Hippocampal formation (tissue), 2 donors: ENCODE measurements around the gene GRAP2.
"Not testable (repeated sequence)": the region's sequence is repeated elsewhere in the genome, so short reads cannot be mapped to it uniquely, and the experiment has no call there.

Source experiments
- DNase-seq, 2 donors: peaks; one replicate each; lab custom pipeline; 2025; lab: John Stamatoyannopoulos, UW

Gene GRAP2

DNA sequence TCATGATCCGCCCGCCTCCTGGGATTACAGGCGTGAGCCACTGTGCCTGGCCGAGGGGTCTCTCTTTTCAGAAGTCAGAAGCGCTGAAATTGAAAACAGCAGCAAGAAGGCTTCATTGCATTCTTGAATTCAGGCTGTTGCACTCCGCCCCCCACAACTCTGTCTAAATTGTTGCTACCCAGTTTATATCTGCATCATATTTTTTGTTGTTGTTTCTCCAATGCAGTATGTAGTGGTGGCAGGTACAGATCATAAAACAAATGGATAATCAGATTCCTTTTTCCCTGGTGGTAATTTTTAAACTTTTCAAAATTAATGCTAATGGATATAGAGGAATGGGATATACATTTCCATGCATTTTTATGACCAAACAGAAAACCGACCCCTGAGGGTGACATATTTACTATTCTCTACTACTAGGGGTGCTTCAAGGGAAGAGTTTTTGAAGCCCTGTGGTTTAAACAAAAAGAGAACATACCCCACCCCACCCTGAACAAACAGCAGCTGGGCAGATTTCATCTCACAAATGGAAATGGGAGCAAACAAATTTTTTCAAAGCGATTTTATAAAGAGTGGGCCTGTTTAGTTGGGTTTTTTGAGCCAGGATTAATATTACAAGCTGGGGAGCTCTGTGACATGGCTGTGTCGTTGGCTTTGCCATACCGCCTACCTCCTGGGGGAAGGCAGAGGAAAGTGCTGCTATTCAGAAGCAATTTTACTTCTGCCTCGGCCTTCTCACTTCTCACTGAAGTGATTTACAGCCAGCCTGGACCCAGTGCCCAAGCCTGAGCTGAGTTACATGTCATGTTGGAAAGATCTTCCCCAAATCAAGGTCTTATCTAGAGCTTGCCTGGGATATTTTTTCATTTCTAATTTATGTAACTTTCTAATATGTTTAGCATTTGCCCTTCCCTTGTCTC lies 43.3 kb downstream of the GRAP2 start:
- DNase-seq: no peak

DNA sequence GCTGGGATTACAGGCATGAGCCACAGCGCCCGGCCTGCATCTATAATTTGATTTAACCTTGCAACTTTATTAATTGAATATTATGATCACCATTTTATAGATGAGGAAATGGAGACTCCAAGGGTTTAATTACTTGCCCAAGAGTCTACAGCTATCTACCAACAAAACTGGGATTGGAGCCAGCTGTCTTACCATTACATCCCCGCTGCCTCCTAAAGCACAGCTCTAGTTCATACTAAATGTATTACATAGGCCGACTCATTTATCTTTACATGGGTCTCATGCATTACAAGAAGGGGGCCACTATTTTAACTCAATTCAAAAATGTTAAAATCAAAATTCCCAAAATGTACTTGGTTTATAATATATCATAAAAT lies 45.2 kb downstream of the GRAP2 start:
- no peak for DNase-seq

DNA sequence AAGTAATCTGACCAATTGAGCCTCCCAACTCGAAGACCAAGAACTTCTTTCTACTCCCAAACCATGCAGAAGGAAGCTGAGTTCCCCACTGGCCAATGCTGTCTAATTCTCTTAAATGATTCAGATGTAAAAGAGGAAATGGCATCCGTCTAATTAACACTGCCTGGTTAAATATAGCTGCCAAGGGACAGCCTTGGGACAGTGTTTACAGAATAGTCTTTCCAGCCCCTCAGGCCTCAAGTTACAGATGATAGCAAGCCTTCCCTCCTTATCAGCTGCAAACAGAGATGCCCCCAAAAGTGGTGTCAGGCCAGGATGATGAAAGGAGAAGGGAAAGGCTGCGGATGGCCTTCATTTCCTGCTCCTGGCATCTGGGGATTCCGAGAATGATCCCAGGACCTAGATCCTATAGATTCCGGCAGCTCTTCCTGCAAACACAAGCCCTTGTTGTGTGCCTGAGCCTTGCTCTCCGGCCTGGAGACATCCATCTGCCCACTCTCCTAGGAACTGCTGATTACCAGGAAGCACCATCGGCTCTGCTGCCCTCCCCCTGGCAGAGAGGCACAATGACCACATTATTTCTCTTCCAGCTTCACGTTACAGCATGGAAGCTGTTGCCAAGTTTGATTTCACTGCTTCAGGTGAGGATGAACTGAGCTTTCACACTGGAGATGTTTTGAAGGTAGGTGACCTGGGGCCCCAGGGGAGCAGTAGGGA lies 45.8 kb downstream of the GRAP2 start:
- no peak for DNase-seq

DNA sequence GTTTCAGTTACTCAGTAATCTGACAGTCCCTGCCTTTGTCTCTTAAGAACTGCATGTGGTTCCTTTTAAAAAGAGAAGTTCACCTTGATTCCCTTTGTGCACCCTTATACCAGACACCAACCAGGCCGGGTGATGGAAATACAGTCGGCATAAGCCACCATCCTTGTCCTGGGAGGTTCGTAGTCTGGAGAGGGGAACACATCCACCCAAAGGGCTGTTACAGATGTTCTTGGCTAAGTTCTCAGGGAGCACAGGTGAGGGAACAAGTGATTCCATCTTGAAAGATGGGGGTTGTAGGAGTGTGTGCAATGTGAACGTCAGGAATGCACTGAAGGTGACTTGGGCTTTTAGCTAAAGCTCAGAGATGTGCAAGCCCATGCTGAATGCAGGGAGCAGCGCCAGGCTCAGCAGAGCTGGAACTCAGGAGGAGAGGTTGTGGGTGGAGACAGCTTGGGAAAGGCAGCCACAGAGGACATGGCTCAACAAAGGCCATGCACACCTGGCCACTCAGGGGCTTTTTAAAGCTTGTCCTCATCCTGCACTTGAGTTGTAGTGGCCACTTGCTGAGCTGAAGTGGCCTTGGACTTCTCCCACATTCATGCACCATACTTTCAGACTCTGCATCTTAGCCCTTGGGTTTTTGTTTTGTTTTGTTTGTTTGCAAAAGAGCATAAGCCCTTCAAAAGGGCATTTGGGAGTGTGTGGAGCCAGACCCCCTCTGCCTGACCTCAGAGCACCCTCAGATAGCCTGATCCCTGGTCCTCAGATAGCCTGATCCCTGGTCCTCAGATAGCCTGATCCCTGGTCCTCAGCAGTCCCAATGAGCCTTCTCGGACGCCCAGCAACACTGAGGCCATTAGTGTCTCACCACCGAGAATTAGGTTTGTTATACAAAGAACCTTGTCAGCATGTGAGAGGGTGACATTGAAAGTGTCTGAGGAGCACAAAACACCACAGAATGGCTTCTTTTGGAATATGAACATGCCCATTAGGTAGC lies 46.6 kb downstream of the GRAP2 start:
- DNase-seq: no peak

DNA sequence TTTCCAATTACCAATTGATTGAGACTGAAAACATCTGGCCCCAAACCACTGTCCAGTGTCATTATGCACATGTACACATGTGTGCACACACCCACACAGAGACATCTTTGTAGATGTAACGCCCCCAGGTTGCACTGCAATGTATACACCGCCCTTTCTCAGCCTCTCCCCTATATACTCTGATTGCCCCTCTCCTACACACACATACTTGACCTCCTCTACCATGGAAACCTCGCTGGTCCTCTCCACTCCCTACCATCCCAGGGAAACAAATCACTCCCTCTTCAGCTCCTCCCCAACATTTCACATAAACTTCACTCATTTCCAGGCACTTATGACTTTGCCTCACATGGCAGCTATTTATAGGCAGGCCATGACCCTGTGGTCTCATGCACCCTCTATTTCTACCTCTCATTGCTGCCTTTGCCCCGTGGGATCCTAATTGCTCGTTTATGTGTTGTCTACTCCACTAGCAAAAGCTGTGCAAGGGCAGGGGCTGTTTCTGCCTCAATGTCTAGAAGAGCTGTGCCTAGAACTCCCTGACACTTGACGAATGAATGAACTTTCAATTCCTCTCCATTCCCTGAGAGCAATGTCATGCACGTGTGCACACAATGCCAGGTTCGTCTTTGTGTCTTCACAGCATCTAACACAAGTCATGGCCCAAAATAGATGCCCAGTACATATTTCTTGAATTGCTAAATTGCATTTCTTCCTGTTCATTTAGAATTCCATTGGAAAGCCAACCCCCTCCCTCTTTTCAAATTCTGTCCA lies 49.3 kb downstream of the GRAP2 start:
- DNase-seq: no peak

DNA sequence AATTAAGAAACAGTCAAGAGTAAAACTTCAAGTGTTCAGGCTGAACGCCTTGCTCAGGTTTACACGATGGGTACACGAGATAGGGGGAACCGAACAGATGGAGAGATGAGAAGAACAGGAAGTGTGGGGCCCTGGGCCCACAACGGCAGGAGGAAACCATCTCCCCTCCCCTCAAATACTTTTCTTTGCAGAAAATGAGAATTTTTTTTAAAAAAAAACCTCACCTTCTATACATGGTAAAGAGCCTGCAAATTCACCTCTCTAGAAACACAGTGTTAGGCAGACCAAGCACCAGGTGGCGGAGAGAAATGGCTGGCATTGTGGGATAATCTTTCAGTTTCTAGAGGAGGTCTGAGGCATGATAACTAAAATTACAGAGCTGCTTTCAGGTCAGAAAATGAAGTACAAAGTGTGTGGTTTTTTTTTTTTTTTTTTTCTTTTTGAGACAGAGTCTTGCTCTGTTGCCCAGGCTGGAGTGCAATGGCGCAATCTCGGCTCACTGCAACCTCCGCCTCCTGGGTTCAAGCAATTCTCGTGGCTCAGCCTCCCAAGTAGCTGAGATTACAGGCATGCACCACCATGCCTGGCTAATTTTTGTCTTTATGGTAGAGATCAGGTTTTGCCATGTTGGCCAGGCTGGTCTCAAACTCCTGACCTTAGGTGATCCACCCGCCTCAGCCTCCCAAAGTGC lies 50.9 kb downstream of the GRAP2 start:
- not testable (repeated sequence) for DNase-seq

DNA sequence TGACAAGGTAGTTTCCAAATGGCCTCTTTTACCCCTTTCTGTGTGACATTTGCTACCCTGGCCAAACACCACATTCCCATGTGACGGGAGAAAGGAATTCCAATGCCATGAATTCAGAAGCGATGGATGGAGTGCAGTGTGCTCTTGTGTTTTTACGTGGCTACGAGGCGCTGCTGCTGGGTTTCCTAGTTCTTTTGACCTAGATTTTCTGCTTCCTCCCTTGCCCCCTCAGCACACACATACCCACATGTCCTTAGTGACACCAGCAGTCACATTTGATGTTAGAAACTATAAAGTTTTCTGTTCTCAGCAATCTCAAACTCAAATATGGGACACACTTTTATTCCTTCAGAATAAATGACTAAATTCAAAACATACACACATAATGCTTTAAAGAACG lies 51.5 kb downstream of the GRAP2 start:
- DNase-seq: no peak

DNA sequence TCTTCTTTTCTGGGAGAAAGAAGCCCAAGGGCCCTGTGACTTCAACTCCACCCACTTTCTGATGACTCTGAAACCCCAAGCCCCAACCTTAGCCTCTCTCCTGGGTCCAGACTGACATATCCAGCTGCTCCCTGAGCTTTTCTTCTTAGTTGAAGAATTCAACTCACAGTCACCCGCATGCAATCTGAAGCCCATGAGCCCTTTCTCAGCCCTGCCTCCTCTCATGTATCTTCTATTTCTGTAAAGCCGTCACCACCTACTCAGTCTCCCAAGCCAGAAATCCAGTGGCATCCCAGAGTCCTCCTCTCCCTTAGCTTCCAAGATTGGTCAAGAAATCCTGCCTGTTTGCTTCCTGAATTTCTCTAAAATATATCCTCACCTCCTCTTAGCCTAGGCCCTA lies 52.2 kb downstream of the GRAP2 start:
- no peak for DNase-seq

DNA sequence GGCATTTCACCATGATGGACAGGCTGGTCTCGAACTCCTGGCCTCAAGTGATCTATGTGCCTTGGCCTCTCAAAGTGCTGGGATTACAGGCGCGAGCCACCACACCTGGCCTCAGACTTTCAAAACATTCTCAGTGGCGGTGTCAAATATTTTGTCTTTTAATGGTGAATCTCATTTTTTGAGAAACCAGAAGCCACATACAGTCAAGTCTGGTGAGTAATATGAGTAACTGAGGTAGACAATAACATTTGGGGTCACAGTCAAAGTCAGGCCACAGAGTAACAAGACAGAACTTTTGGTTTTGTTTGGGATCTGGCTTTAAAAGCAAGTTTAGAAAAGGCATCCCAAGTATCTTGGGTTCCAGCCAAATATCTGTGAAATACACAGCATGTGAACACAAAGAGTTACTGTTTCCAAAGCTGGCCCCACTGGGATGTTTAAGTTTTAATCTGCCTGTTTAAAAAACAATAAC lies 53.7 kb downstream of the GRAP2 start:
- DNase-seq: no peak

DNA sequence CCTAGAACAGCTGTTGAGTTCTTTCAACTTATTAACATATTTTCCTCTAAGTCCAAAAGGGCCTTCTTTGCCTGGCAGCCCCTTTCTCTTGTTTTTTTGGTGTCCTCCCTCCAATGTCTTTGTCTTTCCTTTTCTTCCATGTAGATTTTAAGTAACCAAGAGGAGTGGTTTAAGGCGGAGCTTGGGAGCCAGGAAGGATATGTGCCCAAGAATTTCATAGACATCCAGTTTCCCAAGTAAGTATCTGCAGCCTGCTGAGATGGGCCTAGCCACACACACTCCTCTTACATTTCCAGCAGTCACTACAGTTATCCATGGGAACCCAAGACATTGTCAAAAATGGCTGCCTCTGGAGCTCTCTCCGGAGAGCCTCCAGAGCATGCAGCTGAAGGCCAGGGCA lies 54.8 kb downstream of the GRAP2 start:
- no peak for DNase-seq

DNA sequence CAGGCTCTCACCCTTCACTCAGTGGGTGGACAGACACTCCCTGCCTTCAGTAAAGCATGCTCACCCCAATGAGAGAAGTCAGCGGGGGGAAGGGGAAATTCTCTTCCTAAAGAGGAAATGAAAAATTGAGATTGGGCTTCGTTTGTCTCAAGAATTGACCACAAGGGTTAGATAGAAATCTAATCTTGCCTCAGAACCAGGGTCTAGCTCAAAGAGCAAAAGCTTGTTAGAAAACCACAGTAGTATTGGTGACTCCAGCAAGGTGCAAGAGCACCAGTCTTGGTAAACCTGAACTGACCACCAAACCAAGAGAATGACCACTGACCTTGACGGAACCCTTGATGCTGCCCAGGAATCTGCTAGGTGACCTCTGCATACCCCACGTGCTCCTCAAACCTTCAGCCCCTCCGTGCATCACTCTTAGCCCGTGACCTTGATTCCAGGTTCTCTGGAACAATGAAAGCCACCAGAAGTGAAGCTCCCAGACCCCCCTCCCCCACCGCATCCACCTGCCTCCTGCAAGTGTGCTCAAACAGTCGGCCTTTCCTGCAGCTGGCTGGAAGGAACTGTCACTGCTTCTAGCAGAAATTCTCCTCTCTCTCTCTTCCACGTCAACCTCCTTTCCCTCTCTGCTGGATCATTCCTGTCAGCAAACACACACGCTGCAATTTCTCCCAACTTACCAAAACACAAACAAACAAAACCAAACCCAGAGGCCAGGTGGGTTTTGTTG lies 56.2 kb downstream of the GRAP2 start:
- no peak for DNase-seq

DNA sequence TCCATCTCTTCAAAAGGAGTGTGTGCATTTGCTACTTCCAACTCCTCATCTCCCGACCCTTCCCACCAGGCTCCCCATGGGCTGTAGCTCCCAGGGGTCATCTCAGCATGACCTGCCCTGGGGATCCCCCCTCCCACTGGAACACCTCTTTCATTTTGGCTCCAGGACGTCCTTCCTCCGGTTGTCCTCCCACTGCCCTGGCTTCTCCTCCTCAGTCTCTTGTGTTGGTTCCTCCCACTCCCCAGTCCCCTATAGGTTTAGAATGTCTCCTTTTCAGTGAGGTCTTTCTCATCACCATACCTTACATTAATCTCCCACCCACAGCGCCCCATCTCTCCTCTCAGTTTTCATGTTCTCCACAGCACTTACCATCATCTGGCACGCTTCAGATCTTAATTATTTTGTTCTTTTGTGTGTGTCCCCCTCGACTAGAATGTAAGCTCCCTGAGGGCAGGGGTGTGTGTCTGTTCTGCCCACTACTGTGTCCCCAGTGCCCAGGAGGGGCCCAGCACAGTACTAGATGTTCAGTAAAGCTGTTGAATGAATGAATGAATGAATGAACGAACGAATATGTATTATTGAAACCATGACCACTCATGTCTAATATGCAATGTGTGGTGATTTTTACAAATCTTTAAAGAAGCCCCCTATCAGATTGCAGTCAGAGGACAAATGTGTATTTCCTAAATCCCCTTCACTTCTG lies 57.3 kb downstream of the GRAP2 start:
- DNase-seq: no peak

DNA sequence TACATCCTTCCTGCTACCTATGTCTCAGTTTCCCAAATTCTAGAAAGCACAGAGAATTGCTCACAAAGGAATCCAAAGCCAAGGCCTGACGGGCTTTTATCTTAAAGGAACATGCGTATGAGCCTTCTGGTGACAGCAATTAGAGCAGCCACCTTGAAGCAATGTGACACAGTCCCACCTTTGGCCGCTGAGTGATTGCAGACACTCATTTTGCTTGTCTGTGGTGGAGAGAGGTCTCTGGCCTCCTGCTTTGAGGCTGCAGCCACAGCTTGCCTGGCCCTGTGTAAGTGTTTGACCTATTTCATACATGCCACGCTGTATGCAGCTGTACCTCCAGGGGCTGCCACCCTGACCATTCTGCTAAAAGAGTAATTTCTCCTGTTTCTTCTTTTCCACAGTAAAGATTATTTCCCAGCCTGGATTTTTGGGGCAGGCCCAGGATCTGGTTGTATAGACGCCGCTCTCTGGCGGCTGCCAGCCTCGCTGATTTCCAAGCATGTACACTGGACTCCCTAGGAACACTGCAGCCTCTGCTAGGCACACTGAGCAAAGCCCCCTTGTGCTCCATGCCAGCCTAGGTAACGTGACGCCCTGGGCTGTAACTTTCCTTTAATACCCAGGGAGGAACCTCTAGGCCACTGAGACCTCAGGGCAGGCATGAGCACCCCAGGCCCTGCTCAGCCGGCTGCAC lies 58.2 kb downstream of the GRAP2 start:
- no peak for DNase-seq

DNA sequence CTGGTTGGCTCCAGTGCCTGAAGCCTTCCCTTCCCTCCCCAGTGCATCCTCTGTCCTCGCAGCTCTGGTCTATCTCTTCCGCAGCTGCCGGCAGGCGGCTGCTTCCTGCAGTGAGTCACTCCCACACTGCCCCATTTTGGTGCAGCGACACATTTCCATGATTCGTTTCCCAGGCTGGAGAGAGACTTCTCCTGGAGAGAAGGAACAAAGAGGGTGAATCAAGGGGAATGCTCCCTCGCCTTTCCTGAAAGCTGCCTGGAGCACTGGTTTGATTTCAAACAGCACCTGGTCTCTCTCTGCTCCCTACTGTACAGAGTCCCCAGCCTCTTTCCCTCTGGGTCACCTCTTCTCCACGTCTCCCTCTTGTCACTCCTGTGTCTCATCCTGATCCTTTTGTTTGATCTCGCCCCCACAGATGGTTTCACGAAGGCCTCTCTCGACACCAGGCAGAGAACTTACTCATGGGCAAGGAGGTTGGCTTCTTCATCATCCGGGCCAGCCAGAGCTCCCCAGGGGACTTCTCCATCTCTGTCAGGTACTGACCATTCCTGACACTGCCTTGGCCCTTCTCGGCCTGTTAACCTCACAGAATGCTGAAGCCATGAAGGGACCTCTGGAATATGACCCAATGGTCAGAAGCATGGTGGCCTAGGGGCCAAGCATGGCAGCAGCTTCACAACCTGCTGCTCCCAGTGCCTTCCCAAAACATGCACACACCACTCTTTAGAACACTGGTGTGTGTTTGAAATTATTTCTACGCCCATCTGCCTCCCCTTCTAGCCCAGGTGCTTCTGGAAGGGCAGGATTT lies 59.0 kb downstream of the GRAP2 start, which contains the start of gene TMA7B:
TSS of gene TMA7B (plus strand) at position 758 of the 808 bp plus-strand sequence. CDS start 3,978 bp downstream, outside the sequence.
- DNase-seq: no peak

DNA sequence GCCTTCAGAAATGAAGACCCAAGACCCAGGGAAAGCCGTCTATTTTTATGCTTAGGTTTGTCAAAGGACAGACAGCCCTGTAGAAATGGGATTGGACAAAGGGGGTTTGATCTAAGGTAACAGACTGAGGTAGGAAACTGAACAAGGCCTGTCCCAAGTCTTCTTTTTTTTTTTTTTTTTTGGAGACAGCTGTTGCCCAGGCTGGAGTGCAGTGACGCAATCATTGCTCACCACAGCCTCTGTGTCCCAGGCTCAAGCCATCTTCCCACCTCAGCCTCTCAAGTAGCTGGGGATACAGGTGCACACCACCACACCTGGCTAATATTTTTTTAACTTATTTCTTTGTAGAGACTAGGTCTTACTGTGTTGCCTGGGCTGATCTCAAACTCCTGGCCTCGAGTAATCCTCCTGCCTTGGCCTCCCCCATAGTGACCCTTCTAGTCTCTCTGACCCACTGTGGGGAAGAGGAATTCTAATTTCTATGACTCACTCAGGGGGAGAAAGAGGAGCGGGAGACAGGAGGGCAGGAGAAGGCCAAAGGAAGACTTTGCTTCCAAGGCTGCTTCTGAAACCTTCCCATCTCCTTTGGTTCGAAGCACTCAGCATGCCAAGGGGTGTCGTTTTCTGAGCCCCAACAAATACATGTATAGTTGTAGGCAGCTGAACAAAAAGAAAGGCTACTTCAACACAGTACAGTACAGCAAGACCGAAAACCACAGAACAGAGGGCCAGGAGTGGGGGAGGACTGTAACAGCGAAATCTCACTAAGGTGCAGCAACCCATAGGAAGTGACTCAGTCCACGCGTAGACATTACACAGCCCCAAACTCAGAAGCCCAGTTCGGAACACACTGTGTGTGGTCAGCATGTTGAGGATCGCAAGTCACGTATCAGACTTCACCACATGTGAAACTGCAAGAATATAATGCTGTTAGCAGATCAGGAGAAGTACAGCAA lies 60.2 kb downstream of the GRAP2 start:
- DNase-seq: no peak

DNA sequence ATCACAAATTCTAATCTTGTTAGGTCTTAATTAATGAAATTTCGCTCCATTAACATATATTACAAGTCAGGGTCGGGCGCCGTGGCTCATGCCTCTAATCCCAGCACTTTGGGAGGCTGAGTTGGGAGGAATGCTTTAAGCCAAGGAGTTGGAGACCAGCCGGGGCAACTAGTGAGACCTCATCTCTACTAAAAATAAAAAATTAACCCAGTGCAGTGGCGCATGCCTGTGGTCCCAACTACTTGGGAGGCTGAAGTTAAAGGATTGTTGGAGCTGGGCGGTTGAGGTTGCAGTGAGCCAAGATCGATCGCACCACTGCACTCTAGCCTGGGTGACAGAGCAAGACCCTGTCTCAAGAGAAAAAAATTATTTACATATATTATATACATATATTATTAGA lies 61.2 kb downstream of the GRAP2 start:
- no peak for DNase-seq
